ENCODE results near the gene VPS4A. TPM values are rescaled to one million over a fixed set of nuclear protein-coding genes. Genes with fewer than 3 reads are reported as not detected.
A peak's percentile ranks its signal among the peaks of the same experiment; 100 is the strongest.

VPS4A gene
- total RNA-seq, 6 donors from 2014 or later = 27.8 to 48.6 (median 32.9) TPM

GRCh38 chr16:69309316-69309715 is 1.8 kb upstream of the VPS4A start:
- DNase-seq (no peak), ATAC-seq (ENCODE audit: low FRiP score in 2 of 2) (no peak)
- peaks cover 0 to 6% (median 2%) of the 10 kb centered on the region in 4 donors for H3K36me3 ChIP-seq
- no peak overlapping the region for H3K4me3 ChIP-seq
- H3K27ac ChIP-seq = no peak overlapping the region
- no peaks in the 10 kb centered on the region for H3K9me3 ChIP-seq
- TF ChIP-seq CTCF (IDR thresholded peaks at IDR 0.05) (no peak), EP300 (IDR thresholded peaks at IDR 0.05) (no peak), POLR2AphosphoS5 (IDR thresholded peaks at IDR 0.05) (no peak)
- H3K27me3 ChIP-seq = no peaks in the 10 kb centered on the region
- H3K4me1 ChIP-seq = peaks cover 13 to 30% (median 18%) of the 10 kb centered on the region in 4 donors
- 85% methylated on average over 12 of the region's 12 CpGs for WGBS, 2 donors

- no peaks in the 10 kb centered on the region for H3K27me3 ChIP-seq
- peaks cover 5 to 28% (median 25%) of the 10 kb centered on the region in 4 donors for H3K36me3 ChIP-seq
- DNase-seq = peak in 1 of 2 donors; percentile 54
- peak overlapping the region; percentile 82 to 99 (median 92) for H3K4me3 ChIP-seq
- WGBS, 2 donors = 3 to 5% methylated on average over 12 to 28 of the region's 59 CpGs
- H3K27ac ChIP-seq = peak overlapping the region; percentile 89 to 94 (median 92)
- no peaks in the 10 kb centered on the region for H3K9me3 ChIP-seq
- peak; percentile 23 to 69 for ATAC-seq (ENCODE audit: low FRiP score in 2 of 2)
- TF ChIP-seq POLR2A (IDR thresholded peaks at IDR 0.05) (no peak), EP300 (IDR thresholded peaks at IDR 0.05) (no peak), CTCF (IDR thresholded peaks at IDR 0.05) (no peak), POLR2AphosphoS5 (IDR thresholded peaks at IDR 0.05) (no peak)
- peaks cover 13 to 32% (median 18%) of the 10 kb centered on the region in 4 donors for H3K4me1 ChIP-seq
Observed at GRCh38 chr16:69311533-69312387, 610 bp downstream of the VPS4A start.

GRCh38 chr16:69313469-69313868 is 2.3 kb downstream of the VPS4A start:
- H3K4me1 ChIP-seq = peaks cover 13 to 32% (median 18%) of the 10 kb centered on the region in 4 donors
- H3K9me3 ChIP-seq = no peaks in the 10 kb centered on the region
- no peaks in the 10 kb centered on the region for H3K27me3 ChIP-seq
- no peak overlapping the region for H3K27ac ChIP-seq
- DNase-seq (no peak), ATAC-seq (ENCODE audit: low FRiP score in 2 of 2) (no peak)
- TF ChIP-seq POLR2A (IDR thresholded peaks at IDR 0.05) = no peak
- no peak for TF ChIP-seq EP300 (IDR thresholded peaks at IDR 0.05)
- TF ChIP-seq CTCF (IDR thresholded peaks at IDR 0.05) = no peak
- TF ChIP-seq POLR2AphosphoS5 (IDR thresholded peaks at IDR 0.05) = no peak
- no peak overlapping the region for H3K4me3 ChIP-seq
- peaks cover 10 to 45% (median 40%) of the 10 kb centered on the region in 4 donors for H3K36me3 ChIP-seq
- 95% methylated on average over 5 of the region's 5 CpGs for WGBS, 2 donors

GRCh38 chr16:69314534-69314933 is 3.4 kb downstream of the VPS4A start:
- Histone ChIP-seq H3K36me3 (peaks cover 19 to 56% (median 51%) of the 10 kb centered on the region in 4 donors), H3K9me3 (no peaks in the 10 kb centered on the region), H3K4me1 (peaks cover 13 to 32% (median 18%) of the 10 kb centered on the region in 4 donors), H3K27me3 (no peaks in the 10 kb centered on the region), H3K27ac (no peak overlapping the region), H3K4me3 (no peak overlapping the region)
- DNase-seq (no peak), ATAC-seq (ENCODE audit: low FRiP score in 2 of 2) (no peak)
- 86 to 90% methylated on average over 11 of the region's 11 CpGs for WGBS, 2 donors
- no peak for TF ChIP-seq EP300 (IDR thresholded peaks at IDR 0.05)
- no peak for TF ChIP-seq POLR2A (IDR thresholded peaks at IDR 0.05)
- TF ChIP-seq CTCF (IDR thresholded peaks at IDR 0.05) = no peak
- TF ChIP-seq POLR2AphosphoS5 (IDR thresholded peaks at IDR 0.05) = no peak

All from upper lobe of left lung (tissue), 6 donors.